ENCODE data around the gene DHFR2. TPM values are rescaled to one million over a fixed set of nuclear protein-coding genes. Genes with fewer than 3 reads are reported as not detected.
"Not testable (repeated sequence)": the region's sequence is repeated elsewhere in the genome, so short reads cannot be mapped to it uniquely, and the experiment has no call there.

DHFR2 gene
- total RNA-seq, 1 donor from 2014 or later: 6.6 TPM

DNA sequence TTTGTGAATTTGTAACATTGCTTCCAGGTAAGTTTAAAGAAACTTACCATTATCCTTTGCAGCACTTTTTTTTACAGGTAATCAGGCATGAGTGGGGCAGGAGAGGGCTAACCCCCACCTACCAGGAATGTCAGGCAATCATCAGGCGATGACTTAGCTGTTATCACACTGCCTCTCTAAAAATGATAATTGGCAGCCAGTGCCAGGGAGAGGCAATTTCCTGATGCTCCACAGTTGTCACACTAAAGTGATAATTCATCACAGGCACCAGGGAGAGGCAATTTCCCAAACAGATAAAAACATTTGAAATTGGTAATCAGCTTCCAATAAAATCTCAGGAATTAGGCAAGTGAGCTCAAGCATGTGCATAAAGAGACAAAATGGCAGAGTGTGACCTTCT lies 26.4 kb upstream of the DHFR2 start:
- Mint-ChIP-seq H3K27ac (ENCODE audit: unreplicated experiment) (no peak overlapping the region), H3K9me3 (ENCODE audit: unreplicated experiment) (no peaks in the 10 kb centered on the region), H3K27me3 (ENCODE audit: unreplicated experiment) (no peaks in the 10 kb centered on the region), H3K36me3 (ENCODE audit: unreplicated experiment) (peaks cover 32% of the 10 kb centered on the region), H3K4me3 (ENCODE audit: unreplicated experiment) (no peak overlapping the region), H3K4me1 (ENCODE audit: unreplicated experiment) (no peaks in the 10 kb centered on the region)
- TF ChIP-seq CTCF (IDR thresholded peaks at IDR 0.05): no peak
- DNase-seq (ENCODE audit: extremely low spot score, unreplicated experiment): no peak

GRCh38 chr3:94083261-94083660 lies 20.5 kb upstream of the DHFR2 start:
- no peak for DNase-seq (ENCODE audit: extremely low spot score, unreplicated experiment)
- Mint-ChIP-seq H3K4me3 (ENCODE audit: unreplicated experiment) (no peak overlapping the region), H3K9me3 (ENCODE audit: unreplicated experiment) (no peaks in the 10 kb centered on the region), H3K36me3 (ENCODE audit: unreplicated experiment) (peaks cover 18% of the 10 kb centered on the region), H3K27me3 (ENCODE audit: unreplicated experiment) (no peaks in the 10 kb centered on the region), H3K27ac (ENCODE audit: unreplicated experiment) (no peak overlapping the region), H3K4me1 (ENCODE audit: unreplicated experiment) (no peaks in the 10 kb centered on the region)
- TF ChIP-seq CTCF (IDR thresholded peaks at IDR 0.05): no peak

DNA sequence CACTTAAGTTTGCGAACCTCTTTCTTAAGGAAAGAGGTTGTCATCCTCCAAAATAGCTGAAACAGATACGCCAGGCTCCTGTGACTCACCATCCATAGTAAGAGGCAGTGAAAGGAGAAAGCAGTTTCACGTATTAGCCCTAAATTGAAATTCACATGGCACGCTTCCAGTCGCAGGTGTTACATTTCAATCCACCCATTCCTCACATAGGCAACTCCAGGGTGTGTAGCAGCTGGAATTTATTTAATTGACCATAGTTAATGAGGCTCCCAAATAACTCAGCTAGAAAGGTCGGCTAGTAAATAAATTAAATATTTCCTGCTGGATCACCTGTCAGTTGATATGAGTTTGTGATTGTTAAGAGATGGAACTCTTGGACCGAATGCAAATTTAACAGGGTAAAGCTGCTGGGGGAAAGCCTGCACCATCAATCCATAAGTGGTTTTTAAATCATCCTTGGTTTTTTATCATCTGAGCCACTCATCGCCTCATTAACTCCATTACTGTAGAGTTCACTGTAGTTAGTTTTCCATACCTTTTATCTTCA lies 19.7 kb upstream of the DHFR2 start:
- Mint-ChIP-seq H3K27me3 (ENCODE audit: unreplicated experiment) (no peaks in the 10 kb centered on the region), H3K4me1 (ENCODE audit: unreplicated experiment) (no peaks in the 10 kb centered on the region), H3K4me3 (ENCODE audit: unreplicated experiment) (no peak overlapping the region), H3K9me3 (ENCODE audit: unreplicated experiment) (no peaks in the 10 kb centered on the region), H3K27ac (ENCODE audit: unreplicated experiment) (no peak overlapping the region), H3K36me3 (ENCODE audit: unreplicated experiment) (peaks cover 21% of the 10 kb centered on the region)
- no peak for TF ChIP-seq CTCF (IDR thresholded peaks at IDR 0.05)
- no peak for DNase-seq (ENCODE audit: extremely low spot score, unreplicated experiment)

- Mint-ChIP-seq H3K4me3 (ENCODE audit: unreplicated experiment) (no peak overlapping the region), H3K27ac (ENCODE audit: unreplicated experiment) (no peak overlapping the region), H3K4me1 (ENCODE audit: unreplicated experiment) (no peaks in the 10 kb centered on the region), H3K27me3 (ENCODE audit: unreplicated experiment) (no peaks in the 10 kb centered on the region), H3K36me3 (ENCODE audit: unreplicated experiment) (peaks cover 21% of the 10 kb centered on the region), H3K9me3 (ENCODE audit: unreplicated experiment) (no peaks in the 10 kb centered on the region)
- no peak for TF ChIP-seq CTCF (IDR thresholded peaks at IDR 0.05)
- DNase-seq (ENCODE audit: extremely low spot score, unreplicated experiment): no peak
Measured at GRCh38 chr3:94081884-94082283, 19.2 kb upstream of the DHFR2 start.

DNA sequence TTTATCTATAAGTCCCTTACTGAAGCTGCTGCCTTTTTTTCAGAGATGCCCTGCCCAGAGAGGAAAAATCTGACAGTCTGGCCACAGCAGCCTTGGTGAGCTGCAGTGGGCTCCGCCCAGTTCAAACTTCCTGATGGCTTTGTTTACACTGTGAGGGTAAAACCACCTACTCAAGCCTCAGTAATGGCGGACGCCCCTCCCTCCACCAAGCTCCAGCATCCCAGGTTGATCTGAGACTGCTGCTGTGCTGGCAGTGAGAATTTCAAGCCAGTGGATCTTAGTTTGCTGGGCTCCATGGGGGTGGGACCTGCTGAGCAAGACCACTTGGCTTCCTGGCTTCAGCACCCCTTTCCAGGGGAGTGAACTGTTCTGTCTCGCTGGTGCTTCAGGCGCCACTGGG lies 17.8 kb upstream of the DHFR2 start:
- not testable (repeated sequence) for DNase-seq (ENCODE audit: extremely low spot score, unreplicated experiment); H3K27me3 Mint-ChIP-seq (ENCODE audit: unreplicated experiment)
- H3K36me3 Mint-ChIP-seq (ENCODE audit: unreplicated experiment): peaks cover 24% of the 10 kb centered on the region

GRCh38 chr3:94076055-94076454 lies 13.3 kb upstream of the DHFR2 start:
- DNase-seq (ENCODE audit: extremely low spot score, unreplicated experiment): no peak
- Mint-ChIP-seq H3K27ac (ENCODE audit: unreplicated experiment) (no peak overlapping the region), H3K27me3 (ENCODE audit: unreplicated experiment) (no peaks in the 10 kb centered on the region)

More for the DNA sequence above, 17.8 kb upstream of the DHFR2 start:
- not testable (repeated sequence) for H3K9me3 Mint-ChIP-seq (ENCODE audit: unreplicated experiment); H3K4me3 Mint-ChIP-seq (ENCODE audit: unreplicated experiment); H3K4me1 Mint-ChIP-seq (ENCODE audit: unreplicated experiment); H3K27ac Mint-ChIP-seq (ENCODE audit: unreplicated experiment)

More at GRCh38 chr3:94076055-94076454, 13.3 kb upstream of the DHFR2 start:
- TF ChIP-seq CTCF (IDR thresholded peaks at IDR 0.05): no peak
- Mint-ChIP-seq H3K9me3 (ENCODE audit: unreplicated experiment) (no peaks in the 10 kb centered on the region), H3K4me1 (ENCODE audit: unreplicated experiment) (no peaks in the 10 kb centered on the region), H3K4me3 (ENCODE audit: unreplicated experiment) (no peak overlapping the region), H3K36me3 (ENCODE audit: unreplicated experiment) (peaks cover 22% of the 10 kb centered on the region)

Data from osteocyte (in vitro differentiated cells).